NB4 (cell line): ENCODE results near the gene JAZF1.

Experiments
- POLR2A ChIP-seq: IDR thresholded peaks from 2 replicates; pipeline ENCODE4 v1.6.1; 2011; ENCODE audit warnings: mild to moderate bottlenecking; ENCODE audit not compliant: insufficient read length; ENCODE audit errors: extremely low read depth
- TF ChIP-seq, protein P1 (sequence below): IDR thresholded peaks from one replicate; pipeline ENCODE4 v1.5.1; 2012; ENCODE audit warnings: low read depth, low read length

DNA sequence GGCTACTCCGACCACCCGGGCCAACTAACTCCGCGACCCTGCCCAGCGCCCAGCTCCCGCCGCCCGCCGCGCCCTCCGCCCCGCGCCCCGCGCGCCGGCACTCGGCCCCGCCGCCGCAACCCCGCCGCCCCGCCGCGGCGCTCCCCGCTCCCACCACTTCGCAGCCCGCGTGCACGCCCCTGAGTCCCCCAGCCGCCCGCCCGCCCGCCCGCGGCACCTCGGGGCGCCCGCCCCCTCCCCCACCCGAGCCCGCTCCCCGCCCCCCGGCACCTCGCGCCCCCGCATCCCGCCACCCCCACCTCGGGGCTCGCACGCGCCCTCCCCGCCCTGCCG is 598 bp downstream of the JAZF1 start:
- TF ChIP-seq, protein P1, sequence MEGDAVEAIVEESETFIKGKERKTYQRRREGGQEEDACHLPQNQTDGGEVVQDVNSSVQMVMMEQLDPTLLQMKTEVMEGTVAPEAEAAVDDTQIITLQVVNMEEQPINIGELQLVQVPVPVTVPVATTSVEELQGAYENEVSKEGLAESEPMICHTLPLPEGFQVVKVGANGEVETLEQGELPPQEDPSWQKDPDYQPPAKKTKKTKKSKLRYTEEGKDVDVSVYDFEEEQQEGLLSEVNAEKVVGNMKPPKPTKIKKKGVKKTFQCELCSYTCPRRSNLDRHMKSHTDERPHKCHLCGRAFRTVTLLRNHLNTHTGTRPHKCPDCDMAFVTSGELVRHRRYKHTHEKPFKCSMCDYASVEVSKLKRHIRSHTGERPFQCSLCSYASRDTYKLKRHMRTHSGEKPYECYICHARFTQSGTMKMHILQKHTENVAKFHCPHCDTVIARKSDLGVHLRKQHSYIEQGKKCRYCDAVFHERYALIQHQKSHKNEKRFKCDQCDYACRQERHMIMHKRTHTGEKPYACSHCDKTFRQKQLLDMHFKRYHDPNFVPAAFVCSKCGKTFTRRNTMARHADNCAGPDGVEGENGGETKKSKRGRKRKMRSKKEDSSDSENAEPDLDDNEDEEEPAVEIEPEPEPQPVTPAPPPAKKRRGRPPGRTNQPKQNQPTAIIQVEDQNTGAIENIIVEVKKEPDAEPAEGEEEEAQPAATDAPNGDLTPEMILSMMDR: no peak
- no peak for TF ChIP-seq POLR2A
